Activated CD8-positive, alpha-beta memory T cell treated with anti-CD3 and anti-CD28 coated beads for 24 hours (primary cell): ENCODE measurements around the gene TCF25.

Experiments
- DNase-seq: peaks from one replicate; pipeline ENCODE4 v3.0.0-alpha.2; 2020

TCF25 gene

GRCh38 chr16:89949121-89949742, 75.8 kb downstream of the TCF25 start:
- DNase-seq = no peak

GRCh38 chr16:89949756-89950155, 76.4 kb downstream of the TCF25 start:
- DNase-seq = no peak

DNA sequence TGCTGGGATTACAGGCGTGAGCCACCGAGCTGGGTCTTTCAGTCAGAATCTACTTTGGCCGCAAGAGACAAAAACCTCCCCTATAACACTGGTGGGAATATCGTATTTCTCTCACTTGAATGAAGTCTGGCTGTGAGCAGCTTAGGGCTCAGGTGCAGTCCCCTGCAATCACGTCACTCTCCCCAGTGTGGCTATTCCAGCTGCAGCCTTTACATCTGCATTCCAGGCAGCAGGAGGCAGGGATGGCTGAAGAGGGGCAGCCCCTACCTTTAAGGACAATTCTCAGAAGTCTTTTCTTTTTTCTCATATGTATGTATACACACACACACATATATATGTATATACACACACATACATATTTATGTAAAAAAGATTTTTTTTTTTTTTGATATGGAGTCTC, 78.1 kb downstream of the TCF25 start:
- no peak for DNase-seq

GRCh38 chr16:89952049-89952448, 78.7 kb downstream of the TCF25 start:
- DNase-seq = no peak

GRCh38 chr16:89952551-89952950, 79.2 kb downstream of the TCF25 start:
- DNase-seq = no peak

- no peak for DNase-seq
Observed at GRCh38 chr16:89953671-89954406, 80.4 kb downstream of the TCF25 start.

- no peak for DNase-seq
Observed at GRCh38 chr16:89954462-89954861, 81.1 kb downstream of the TCF25 start.

- DNase-seq = no peak
Observed at GRCh38 chr16:89955001-89955685, 81.8 kb downstream of the TCF25 start.

DNA sequence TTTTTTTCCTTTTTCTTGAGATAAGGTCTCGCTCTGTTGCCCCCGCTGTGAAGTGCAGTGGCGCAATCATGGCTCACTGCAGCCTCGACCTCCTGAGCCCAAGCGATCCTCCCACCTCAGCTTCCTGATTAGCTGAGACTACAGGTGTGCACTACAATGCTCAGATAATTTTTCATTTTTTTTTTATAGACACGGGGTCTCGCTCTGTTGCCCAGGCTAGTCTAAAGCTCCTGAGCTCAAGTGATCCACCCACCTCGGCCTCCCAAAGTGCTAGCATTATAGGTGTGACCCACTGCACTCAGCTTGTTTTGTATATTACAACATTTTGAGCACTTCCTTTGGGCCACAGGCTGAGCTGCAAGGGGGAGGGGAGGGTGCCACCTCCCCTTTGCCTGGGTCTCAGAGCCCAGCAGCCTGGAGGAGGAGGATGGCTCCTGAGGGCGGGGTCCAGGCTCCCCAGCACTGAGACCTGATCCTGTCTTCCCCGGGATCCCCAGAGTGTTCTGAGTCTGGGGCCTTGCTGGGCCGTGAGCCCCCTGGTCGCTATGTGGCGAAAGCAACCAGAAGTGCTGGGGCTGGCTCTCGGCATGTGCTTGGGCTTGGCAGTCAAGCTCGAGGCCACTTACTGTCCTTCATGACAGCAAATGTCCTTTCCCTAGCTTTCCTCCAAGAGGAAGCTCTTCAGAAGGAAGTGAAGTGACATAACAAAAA, 83.3 kb downstream of the TCF25 start:
- no peak for DNase-seq

DNA sequence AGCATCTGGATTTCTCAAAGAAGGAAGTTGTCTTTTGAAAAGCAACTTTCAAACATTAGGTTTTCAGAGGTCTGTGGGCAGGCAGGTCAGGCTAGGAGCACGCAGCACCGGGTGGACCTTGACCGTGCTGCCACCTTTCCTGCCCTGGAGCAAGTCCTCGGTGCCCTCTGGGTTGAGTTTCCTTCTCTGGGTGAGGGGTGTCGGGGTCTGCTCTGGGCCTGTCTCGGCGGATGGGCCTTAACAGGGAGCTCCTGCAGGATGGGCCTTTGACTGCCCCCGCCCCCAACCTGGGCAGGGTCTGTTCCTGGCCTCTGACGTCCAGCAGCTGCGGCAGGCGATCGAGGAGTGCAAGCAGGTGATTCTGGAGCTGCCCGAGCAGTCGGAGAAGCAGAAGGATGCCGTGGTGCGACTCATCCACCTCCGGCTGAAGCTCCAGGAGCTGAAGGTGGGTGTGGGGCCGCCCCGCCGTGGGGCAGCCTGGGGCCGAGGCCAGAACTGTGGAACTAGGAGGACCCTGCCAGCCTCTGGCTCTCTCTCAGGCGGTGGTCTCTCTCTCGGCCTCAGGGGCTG, 83.9 kb downstream of the TCF25 start:
- no peak for DNase-seq

- peak; percentile 61 for DNase-seq
Observed at GRCh38 chr16:89958068-89958467, 84.7 kb downstream of the TCF25 start.

- DNase-seq = no peak
Observed at GRCh38 chr16:89958596-89958995, 85.2 kb downstream of the TCF25 start.

GRCh38 chr16:89960966-89961365, 87.6 kb downstream of the TCF25 start:
- DNase-seq = no peak
